HepG2 (cell line): Measurements from ENCODE around the gene CLCC1. TPM values are rescaled to one million over a fixed set of nuclear protein-coding genes. Genes with fewer than 3 reads are reported as not detected.

Source experiments
- ATAC-seq: fragments of 200-7000 bp; cut with Tn5 transposase; 3 replicates; pipeline ENCODE4 v1.9.1; 2020; ENCODE audit warnings: mild to moderate bottlenecking, moderate library complexity
- BruUV-seq: library from RNA; stranded (reverse); fragments of 400-500 nt; replicated peaks from 2 replicates; lab custom pipeline; 2021; lab: Mats Ljungman, UMichigan
- CTCF ChIA-PET: fragments of 300-600 bp; formaldehyde crosslinking; extraction: SDS; loops from one replicate; lab custom pipeline; 2021; ENCODE audit warnings: low total read pairs, inconsistent platforms, low intra/inter-chr PET ratio; lab: Yijun Ruan, JAX
- POLR2A ChIA-PET: fragments of 350-600 bp; sonication (Branson Sonifier 250); formaldehyde crosslinking; loops from one replicate; lab custom pipeline; 2020; ENCODE audit warnings: antibody characterized with exemption, inconsistent platforms; lab: Yijun Ruan, JAX
- DNase-seq: peaks from one replicate; pipeline ENCODE4 v3.0.0-alpha.2; 2015; ENCODE audit warnings: low spot score
- FAIRE-seq: peaks from 3 replicates; lab custom pipeline; 2011; peaks lifted over from hg19 to GRCh38; lab: Jason Lieb, UNC
- H2AFZ ChIP-seq: one replicate; pipeline ENCODE4 v1.6.1; 2011; ENCODE audit warnings: low read length, inconsistent platforms
- H3K27ac ChIP-seq: fragments of 300-600 bp; 3 replicates; pipeline ENCODE4 v1.8.0; 2011; ENCODE audit warnings: mixed run types, mild to moderate bottlenecking, mixed read lengths, low read length, inconsistent platforms; ENCODE audit not compliant: insufficient read depth; ENCODE audit errors: extremely low read length
- H3K27me3 ChIP-seq, 2 experiments: fragments of 200-600 bp in 1 of 2; 2 replicates in 1 of 2; 3 replicates in 1 of 2; pipeline versions ENCODE4 v1.6.0 to v1.8.0; 2011; ENCODE audit warnings: low read length in 2 of 2, mild to moderate bottlenecking in 2 of 2, moderate library complexity in 2 of 2, inconsistent platforms in 1 of 2; ENCODE audit not compliant: insufficient read depth in 2 of 2, control insufficient read depth in 1 of 2
- H3K36me3 ChIP-seq, 2 experiments: fragments of 200-600 bp in 1 of 2; replicated peaks in 1 of 2; 2 replicates in 1 of 2; 3 replicates in 1 of 2; pipeline versions ENCODE4 v1.5.1 to v1.8.0; 2011; ENCODE audit warnings: low read length in 2 of 2, inconsistent platforms in 1 of 2; ENCODE audit not compliant: insufficient read depth in 2 of 2, control insufficient read depth in 1 of 2
- H3K4me1 ChIP-seq: 2 replicates; pipeline ENCODE4 v1.5.1; 2012; ENCODE audit warnings: low read length, inconsistent platforms; ENCODE audit not compliant: insufficient read depth
- H3K4me2 ChIP-seq: 2 replicates; pipeline ENCODE4 v1.6.0; 2011; ENCODE audit warnings: low read depth, low read length, inconsistent platforms
- H3K4me3 ChIP-seq, 3 experiments: fragments of 200-600 bp in 1 of 3; sonication (generic), shearing (Covaris generic) in 1 of 3; replicated peaks in 1 of 3; 2 replicates each; pipeline ENCODE4 v1.5.1; 2011 to 2016; ENCODE audit warnings: low read length in 3 of 3, inconsistent platforms in 2 of 3, low read depth in 2 of 3, mild to moderate bottlenecking in 2 of 3, control low read depth in 1 of 3, mixed read lengths in 1 of 3; ENCODE audit not compliant: insufficient read depth in 1 of 3
- H3K79me2 ChIP-seq: one replicate; pipeline ENCODE4 v1.6.1; 2011; ENCODE audit warnings: low read length, inconsistent platforms; ENCODE audit not compliant: insufficient read depth
- H3K9ac ChIP-seq: 2 replicates; pipeline ENCODE4 v1.6.0; 2011; ENCODE audit warnings: mild to moderate bottlenecking, low read depth, low read length, inconsistent platforms; ENCODE audit not compliant: insufficient read depth
- H3K9me3 ChIP-seq: 2 replicates; pipeline ENCODE4 v1.5.1; 2012; ENCODE audit warnings: mild to moderate bottlenecking, low read length
- H4K20me1 ChIP-seq: 2 replicates; pipeline ENCODE4 v1.6.0; 2011; ENCODE audit warnings: inconsistent platforms, mild to moderate bottlenecking, low read length, moderate library complexity; ENCODE audit not compliant: insufficient read depth
- DMAP1 ChIP-seq: IDR thresholded peaks from 2 replicates; pipeline ENCODE4 v1.6.1; 2016
- ESRRA ChIP-seq: sonication (generic); formaldehyde crosslinking; IDR thresholded peaks from 2 replicates; pipeline ENCODE4 v1.5.1; 2020; ENCODE audit warnings: mild to moderate bottlenecking, low read depth, missing genetic modification reagents
- GLI4 ChIP-seq: sonication (generic); formaldehyde crosslinking; IDR thresholded peaks from 2 replicates; pipeline ENCODE4 v1.5.1; 2020; ENCODE audit warnings: missing genetic modification reagents, mild to moderate bottlenecking, moderate library complexity, borderline replicate concordance
- NR0B2 ChIP-seq: sonication (generic); formaldehyde crosslinking; IDR thresholded peaks from 2 replicates; pipeline ENCODE4 v1.4.0; 2020; ENCODE audit warnings: mild to moderate bottlenecking, missing genetic modification reagents
- POGZ ChIP-seq: sonication (generic); formaldehyde crosslinking; IDR thresholded peaks from 2 replicates; pipeline ENCODE4 v1.4.0; 2020; ENCODE audit warnings: mild to moderate bottlenecking, missing genetic modification reagents
- RFXANK ChIP-seq: IDR thresholded peaks from 2 replicates; pipeline ENCODE4 v1.6.1; 2016
- SMARCE1 ChIP-seq: fragments of 450-650 bp; IDR thresholded peaks from 2 replicates; pipeline ENCODE4 v1.6.1; 2017; ENCODE audit warnings: borderline replicate concordance
- TFDP1 ChIP-seq: IDR thresholded peaks from 2 replicates; pipeline ENCODE4 v1.6.1; 2016; ENCODE audit warnings: missing compliant biosample characterization, missing genetic modification reagents, borderline replicate concordance
- ZBTB14 ChIP-seq: sonication (generic); formaldehyde crosslinking; IDR thresholded peaks from 2 replicates; pipeline ENCODE4 v1.4.0; 2020; ENCODE audit warnings: missing genetic modification reagents
- ZNF225 ChIP-seq: sonication (generic); formaldehyde crosslinking; IDR thresholded peaks from 2 replicates; pipeline ENCODE4 v1.4.0; 2020; ENCODE audit warnings: mild to moderate bottlenecking, missing genetic modification reagents
- WGBS: methylation state at CpG from one replicate; pipeline ENCODE4 v1.1.6; 2017; ENCODE audit warnings: low lambda C conversion rate; 5-methylcytosine and 5-hydroxymethylcytosine counted together
- in situ Hi-C: cut with HindIII; loops from 2 replicates; pipeline ENCODE4 v1.10.0; 2017; ENCODE audit warnings: low pct_unique_long_range_greater_than_20kb; ENCODE audit not compliant: extremely low pct_ligation_motif_present
- intact Hi-C: fragments of 100-400 bp; cut with micrococcal nuclease; formaldehyde crosslinking; loops from one replicate; pipeline ENCODE4 v1.10.0; 2022; ENCODE audit not compliant: unreplicated experiment
- polyA plus RNA-seq, 8 experiments: library from polyadenylated mRNA; depleted of rRNA in 3 of 8; stranded (reverse) in 7 of 8; unstranded in 1 of 8; fragments of >200 nt; fragmentation: Illumina TruSeq in 4 of 8; extraction: Trizol in 4 of 8; gene quantifications; 2 replicates each; pipeline versions ENCODE4 v1.2.1 to v1.2.3, GENCODE V29; 2011 to 2016; ENCODE audit warnings: low read depth in 4 of 8, missing spikeins in 1 of 8, mixed read lengths in 1 of 8; ENCODE audit not compliant: insufficient read depth in 1 of 8
- total RNA-seq, 5 experiments: library from RNA; depleted of rRNA; stranded (reverse); fragments of >200 nt; fragmentation: Illumina TruSeq; extraction: Trizol; gene quantifications; 2 replicates each; pipeline ENCODE4 v1.2.3, GENCODE V29; 2016; ENCODE audit warnings: low read depth in 1 of 5

The CLCC1 gene
- total and polyA plus RNA-seq, 2 of the 13 experiments (the other 11 are each of a cell fraction or from before 2014, with no cell fraction given): 16.0 to 25.8 TPM

GRCh38 chr1:108947871-108948525 lies 15.3 kb downstream of the CLCC1 start:
- no peak for ATAC-seq
- Histone ChIP-seq H3K36me3 (peaks cover 5 to 44% of the 10 kb centered on the region in 2 experiments; a peak in 4 of 5 replicates), H4K20me1 (0 out of 2 replicates have a peak, but pooled peaks cover 5% of the 10 kb centered on the region), H3K4me1 (no peaks in the 10 kb centered on the region), H3K27ac (no peak overlapping the region), H2AFZ (no peak overlapping the region), H3K9ac (no peak overlapping the region), H3K27me3 (no peaks in the 10 kb centered on the region), H3K9me3 (no peaks in the 10 kb centered on the region), H3K4me2 (no peak overlapping the region), H3K79me2 (peaks cover 15% of the 10 kb centered on the region), H3K4me3 (no peak overlapping the region)
- POLR2A ChIA-PET: interaction anchor here (0.6 kb wide), 1 partner anchor 87 kb away, joined by 4 read pairs; no protein-coding TSS in a partner anchor
- intact Hi-C loops (no loop called here), in situ Hi-C loops (no loop called here)
- no TSS peak for BruUV-seq
- 95% methylated on average over 6 of the region's 6 CpGs for WGBS
- no peak for FAIRE-seq
- TF ChIP-seq ESRRA (CRISPR knock-in tag) (no peak), TFDP1 (CRISPR knock-in tag) (no peak), NR0B2 (no peak), DMAP1 (CRISPR knock-in tag) (no peak), RFXANK (CRISPR knock-in tag) (no peak), ZNF225 (CRISPR knock-in tag) (no peak), ZBTB14 (CRISPR knock-in tag) (no peak), POGZ (CRISPR knock-in tag) (no peak), SMARCE1 (no peak), GLI4 (no peak)
- no peak for DNase-seq
- CTCF ChIA-PET: no interaction called here
